ENCODE measurements around the gene KCNQ2.

The KCNQ2 gene

GRCh38 chr20:63424613-63425012, 47.8 kb downstream of the KCNQ2 start:
- Histone ChIP-seq H3K9me3 (ENCODE audit: insufficient read depth, low read length, severe bottlenecking) (no peaks in the 10 kb centered on the region), H3K27ac (ENCODE audit: low read length) (no peak overlapping the region), H3K79me2 (ENCODE audit: insufficient read depth, low read length) (no peaks in the 10 kb centered on the region), H4K20me1 (ENCODE audit: insufficient read depth, low read length) (no peaks in the 10 kb centered on the region), H3K4me2 (ENCODE audit: insufficient read depth, low read length) (no peak overlapping the region), H3K27me3 (ENCODE audit: insufficient read depth, low read length, poor library complexity) (no peaks in the 10 kb centered on the region), H3K36me3 (ENCODE audit: insufficient read depth, low read length) (no peaks in the 10 kb centered on the region), H2AFZ (ENCODE audit: low read depth, low read length) (no peak overlapping the region), H3K4me1 (ENCODE audit: insufficient read depth, low read length) (no peaks in the 10 kb centered on the region), H3K9ac (ENCODE audit: low read depth, low read length) (no peak overlapping the region), H3K4me3 (ENCODE audit: low read depth in 1 of 2, low read length in 2 of 2) (no peak overlapping the region)
- ATAC-seq (ENCODE audit: insufficient read depth, low read depth) (no peak), DNase-seq (no peak)
- TF ChIP-seq CTCF (IDR thresholded peaks at IDR 0.05; ENCODE audit: borderline replicate concordance, extremely low read depth, low read length, poor library complexity, severe bottlenecking) (no peak), EZH2 (IDR thresholded peaks at IDR 0.05; ENCODE audit: borderline replicate concordance, low read depth, low read length, severe bottlenecking) (no peak)

- TF ChIP-seq CTCF (IDR thresholded peaks at IDR 0.05; ENCODE audit: borderline replicate concordance, extremely low read depth, low read length, poor library complexity, severe bottlenecking) (no peak), EZH2 (IDR thresholded peaks at IDR 0.05; ENCODE audit: borderline replicate concordance, low read depth, low read length, severe bottlenecking) (no peak)
- no peaks in the 10 kb centered on the region for H3K4me1 ChIP-seq (ENCODE audit: insufficient read depth, low read length)
- no peak overlapping the region for H3K27ac ChIP-seq (ENCODE audit: low read length)
- H3K9me3 ChIP-seq (ENCODE audit: insufficient read depth, low read length, severe bottlenecking), result no peaks in the 10 kb centered on the region
- no peaks in the 10 kb centered on the region for H4K20me1 ChIP-seq (ENCODE audit: insufficient read depth, low read length)
- H3K9ac ChIP-seq (ENCODE audit: low read depth, low read length), result no peak overlapping the region
- ATAC-seq (ENCODE audit: insufficient read depth, low read depth), result no peak
- H3K4me3 ChIP-seq (ENCODE audit: low read depth in 1 of 2, low read length in 2 of 2), result no peak overlapping the region
- H3K36me3 ChIP-seq (ENCODE audit: insufficient read depth, low read length), result no peaks in the 10 kb centered on the region
- no peak for DNase-seq
- no peaks in the 10 kb centered on the region for H3K79me2 ChIP-seq (ENCODE audit: insufficient read depth, low read length)
- no peaks in the 10 kb centered on the region for H3K27me3 ChIP-seq (ENCODE audit: insufficient read depth, low read length, poor library complexity)
- no peak overlapping the region for H2AFZ ChIP-seq (ENCODE audit: low read depth, low read length)
- no peak overlapping the region for H3K4me2 ChIP-seq (ENCODE audit: insufficient read depth, low read length)
Measured at GRCh38 chr20:63423751-63424150, 48.7 kb downstream of the KCNQ2 start.

GRCh38 chr20:63422653-63423052, 49.8 kb downstream of the KCNQ2 start:
- no peak overlapping the region for H3K4me2 ChIP-seq (ENCODE audit: insufficient read depth, low read length)
- DNase-seq, result no peak
- H3K36me3 ChIP-seq (ENCODE audit: insufficient read depth, low read length), result no peaks in the 10 kb centered on the region
- H2AFZ ChIP-seq (ENCODE audit: low read depth, low read length), result no peak overlapping the region
- no peaks in the 10 kb centered on the region for H3K4me1 ChIP-seq (ENCODE audit: insufficient read depth, low read length)
- H3K9ac ChIP-seq (ENCODE audit: low read depth, low read length), result no peak overlapping the region
- H4K20me1 ChIP-seq (ENCODE audit: insufficient read depth, low read length), result peaks cover 3% of the 10 kb centered on the region; the same call in 1 of the 2 replicates
- no peak overlapping the region for H3K4me3 ChIP-seq (ENCODE audit: low read depth in 1 of 2, low read length in 2 of 2)
- no peaks in the 10 kb centered on the region for H3K9me3 ChIP-seq (ENCODE audit: insufficient read depth, low read length, severe bottlenecking)
- no peak for ATAC-seq (ENCODE audit: insufficient read depth, low read depth)
- no peaks in the 10 kb centered on the region for H3K79me2 ChIP-seq (ENCODE audit: insufficient read depth, low read length)
- TF ChIP-seq CTCF (IDR thresholded peaks at IDR 0.05; ENCODE audit: borderline replicate concordance, extremely low read depth, low read length, poor library complexity, severe bottlenecking) (no peak), EZH2 (IDR thresholded peaks at IDR 0.05; ENCODE audit: borderline replicate concordance, low read depth, low read length, severe bottlenecking) (no peak)
- H3K27ac ChIP-seq (ENCODE audit: low read length), result no peak overlapping the region
- no peaks in the 10 kb centered on the region for H3K27me3 ChIP-seq (ENCODE audit: insufficient read depth, low read length, poor library complexity)

GRCh38 chr20:63421913-63422312, 50.5 kb downstream of the KCNQ2 start:
- H3K79me2 ChIP-seq (ENCODE audit: insufficient read depth, low read length), result no peaks in the 10 kb centered on the region
- no peak for DNase-seq
- no peaks in the 10 kb centered on the region for H3K27me3 ChIP-seq (ENCODE audit: insufficient read depth, low read length, poor library complexity)
- no peak overlapping the region for H3K27ac ChIP-seq (ENCODE audit: low read length)
- peaks cover 3% of the 10 kb centered on the region; the same call in 1 of the 2 replicates for H4K20me1 ChIP-seq (ENCODE audit: insufficient read depth, low read length)
- no peak for TF ChIP-seq CTCF (IDR thresholded peaks at IDR 0.05; ENCODE audit: borderline replicate concordance, extremely low read depth, low read length, poor library complexity, severe bottlenecking)
- no peak for TF ChIP-seq EZH2 (IDR thresholded peaks at IDR 0.05; ENCODE audit: borderline replicate concordance, low read depth, low read length, severe bottlenecking)
- no peak overlapping the region for H2AFZ ChIP-seq (ENCODE audit: low read depth, low read length)
- H3K36me3 ChIP-seq (ENCODE audit: insufficient read depth, low read length), result no peaks in the 10 kb centered on the region
- H3K9me3 ChIP-seq (ENCODE audit: insufficient read depth, low read length, severe bottlenecking), result no peaks in the 10 kb centered on the region
- no peak overlapping the region for H3K4me3 ChIP-seq (ENCODE audit: low read depth in 1 of 2, low read length in 2 of 2)
- H3K4me2 ChIP-seq (ENCODE audit: insufficient read depth, low read length), result no peak overlapping the region
- no peaks in the 10 kb centered on the region for H3K4me1 ChIP-seq (ENCODE audit: insufficient read depth, low read length)
- no peak for ATAC-seq (ENCODE audit: insufficient read depth, low read depth)
- no peak overlapping the region for H3K9ac ChIP-seq (ENCODE audit: low read depth, low read length)

Measured in DND-41 (cell line).